HG02798 (cell line): Measurements from ENCODE around the gene BABAM2.

ENCODE experiments used
- ATAC-seq: cut with Tn5 transposase; IDR thresholded peaks from one replicate; pipeline ENCODE4 v1.9.1; 2021; ENCODE audit warnings: mild to moderate bottlenecking; ENCODE audit not compliant: unreplicated experiment, poor library complexity

Gene BABAM2

GRCh38 chr2:28345619-28346018, 455.1 kb downstream of the BABAM2 start:
- ATAC-seq, result no peak

- no peak for ATAC-seq
Measured at GRCh38 chr2:28346587-28346986, 456.1 kb downstream of the BABAM2 start.

DNA sequence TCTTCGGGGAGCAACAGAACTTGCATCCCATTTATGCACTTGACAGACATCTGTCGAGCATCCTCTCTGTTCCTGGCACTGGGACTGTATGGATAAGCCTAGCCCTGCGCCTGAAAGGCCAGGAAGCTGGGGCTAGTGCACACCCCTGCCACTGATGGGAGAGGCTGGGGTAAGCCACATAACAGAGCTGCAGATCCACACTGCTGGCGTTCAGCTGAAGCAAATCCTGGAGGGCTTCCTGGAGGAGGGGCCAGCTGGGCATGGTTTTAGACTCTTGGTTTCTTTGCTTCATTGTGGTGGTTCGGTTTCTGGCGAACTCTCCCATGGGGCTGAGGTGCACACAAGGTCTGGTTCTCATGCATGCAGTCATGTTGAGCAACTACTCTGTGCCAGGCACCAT, 456.7 kb downstream of the BABAM2 start:
- no peak for ATAC-seq

DNA sequence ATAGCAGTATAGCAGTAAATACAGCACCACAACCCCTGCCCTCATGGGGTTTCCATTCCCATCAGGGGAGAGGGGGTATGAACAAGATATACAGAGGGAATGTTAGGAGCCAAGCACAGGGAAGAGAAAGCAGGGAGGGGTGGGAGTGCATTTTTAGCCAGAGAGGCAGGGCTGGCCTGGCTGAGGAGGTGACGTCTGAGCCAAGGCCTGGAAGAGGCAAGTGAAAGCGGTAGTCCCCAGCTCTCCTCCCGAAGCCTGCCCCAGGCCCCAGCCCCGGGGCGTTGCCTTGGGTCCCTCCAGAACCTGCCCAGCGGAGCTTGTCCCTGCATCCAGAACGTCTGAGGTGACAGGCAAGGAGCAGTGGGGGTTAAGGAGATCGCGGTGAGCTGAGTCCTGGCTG, 457.1 kb downstream of the BABAM2 start:
- no peak for ATAC-seq

- ATAC-seq, result no peak
Measured at GRCh38 chr2:28348149-28348567, 457.6 kb downstream of the BABAM2 start.

GRCh38 chr2:28348921-28349320, 458.4 kb downstream of the BABAM2 start:
- ATAC-seq, result no peak

DNA sequence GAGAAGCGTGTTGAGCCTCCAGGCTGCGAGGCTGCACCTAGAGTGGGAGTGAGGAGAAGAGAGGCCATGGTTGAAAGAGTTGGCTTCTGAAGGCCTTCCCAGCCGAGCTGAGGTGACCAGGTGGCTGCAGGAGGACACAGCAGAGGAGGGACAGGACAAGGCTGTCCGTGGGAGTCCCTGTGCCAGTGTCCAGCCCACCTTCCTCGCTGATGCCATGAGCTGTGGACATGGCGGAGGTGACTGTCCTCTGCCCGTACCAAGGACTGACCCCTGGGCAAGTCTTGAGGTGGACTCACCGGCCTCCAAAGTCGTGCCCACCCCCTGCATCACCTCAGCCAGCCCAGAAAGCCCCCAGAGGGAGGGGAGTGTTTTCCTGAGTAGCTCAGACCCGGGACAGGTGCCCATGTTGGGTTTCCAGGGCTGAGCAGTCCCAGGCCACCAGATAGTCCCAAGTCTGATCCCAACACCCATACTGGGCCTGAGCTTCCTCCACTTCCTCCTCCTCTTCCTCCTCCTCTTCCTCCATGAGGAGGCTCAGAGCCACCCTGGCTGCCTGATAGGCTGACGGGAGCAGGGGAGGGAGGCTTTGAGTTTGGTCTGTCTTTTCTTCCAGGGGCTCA, 459.1 kb downstream of the BABAM2 start:
- ATAC-seq, result no peak

GRCh38 chr2:28350196-28350595, 459.7 kb downstream of the BABAM2 start:
- no peak for ATAC-seq

DNA sequence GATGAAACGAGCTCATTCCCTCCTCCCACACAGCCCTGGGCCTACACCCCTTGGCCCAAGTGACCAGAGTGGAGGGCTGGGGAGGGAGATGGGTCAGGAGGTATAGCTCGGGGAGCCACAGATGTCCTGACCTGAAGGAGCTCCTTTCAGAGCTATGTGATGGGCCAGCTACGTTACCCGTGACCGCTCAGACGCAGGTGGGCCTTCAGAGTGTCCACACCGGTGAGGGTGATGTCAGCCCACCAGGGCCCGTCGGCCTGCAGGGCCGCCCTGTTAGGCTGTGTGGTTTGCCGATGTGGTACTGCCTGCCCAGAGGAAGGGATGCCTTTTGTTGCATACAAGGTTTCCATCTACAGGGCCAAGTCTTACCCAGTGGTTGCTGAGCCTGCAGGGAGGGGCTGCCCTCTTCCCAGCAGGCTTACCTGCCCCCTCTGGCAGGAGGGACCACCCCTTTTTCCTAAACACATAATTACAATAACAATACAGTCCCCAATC, 460.3 kb downstream of the BABAM2 start:
- ATAC-seq, result no peak

DNA sequence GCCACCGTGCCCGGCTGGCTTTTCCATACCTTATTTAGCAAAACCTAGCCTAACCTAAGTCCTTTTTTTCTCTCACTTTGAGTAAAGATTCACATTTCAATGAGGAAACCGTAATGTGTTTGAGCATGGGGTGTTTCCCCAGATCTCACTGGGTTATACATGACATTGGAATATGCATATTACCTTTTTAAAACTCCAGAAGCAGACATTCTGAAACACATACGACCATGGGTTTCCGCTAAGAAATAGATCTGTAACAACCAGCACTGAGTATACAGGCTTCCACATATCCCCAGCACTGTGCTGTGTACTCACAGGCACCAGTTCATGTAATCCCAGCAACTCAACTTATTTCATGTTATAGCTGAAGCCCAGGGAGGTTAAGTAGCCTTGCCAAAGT, 461.1 kb downstream of the BABAM2 start:
- no peak for ATAC-seq

- ATAC-seq, result no peak
Measured at GRCh38 chr2:28352104-28352503, 461.6 kb downstream of the BABAM2 start.

DNA sequence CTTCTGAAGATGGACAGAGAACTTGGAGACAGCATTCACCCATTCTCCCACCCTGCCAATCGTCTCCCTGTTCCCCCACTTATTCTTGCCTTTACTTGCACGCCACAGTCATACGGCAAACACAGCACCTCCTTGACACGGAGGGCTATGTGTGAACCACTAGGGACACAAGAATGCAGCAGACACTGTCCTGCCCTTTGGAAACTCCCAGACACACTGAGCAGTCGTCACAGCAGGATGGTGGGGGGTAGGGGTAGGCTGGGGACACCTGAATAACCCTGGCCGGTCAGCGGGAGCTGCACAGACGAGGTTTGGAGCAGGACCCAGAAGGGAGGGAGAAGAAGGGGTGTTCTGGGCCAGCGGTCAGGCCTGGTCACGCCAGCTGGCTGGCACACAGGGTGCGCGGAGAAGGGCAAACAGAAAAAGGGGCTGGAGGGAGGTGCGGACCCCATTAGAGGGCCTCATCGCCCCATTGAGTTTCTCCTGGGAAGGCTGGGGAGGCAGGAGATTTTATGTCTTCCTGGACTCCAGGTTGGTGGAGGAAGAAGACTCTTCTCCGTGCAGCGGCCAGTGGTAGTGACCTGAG, 462.2 kb downstream of the BABAM2 start:
- no peak for ATAC-seq

DNA sequence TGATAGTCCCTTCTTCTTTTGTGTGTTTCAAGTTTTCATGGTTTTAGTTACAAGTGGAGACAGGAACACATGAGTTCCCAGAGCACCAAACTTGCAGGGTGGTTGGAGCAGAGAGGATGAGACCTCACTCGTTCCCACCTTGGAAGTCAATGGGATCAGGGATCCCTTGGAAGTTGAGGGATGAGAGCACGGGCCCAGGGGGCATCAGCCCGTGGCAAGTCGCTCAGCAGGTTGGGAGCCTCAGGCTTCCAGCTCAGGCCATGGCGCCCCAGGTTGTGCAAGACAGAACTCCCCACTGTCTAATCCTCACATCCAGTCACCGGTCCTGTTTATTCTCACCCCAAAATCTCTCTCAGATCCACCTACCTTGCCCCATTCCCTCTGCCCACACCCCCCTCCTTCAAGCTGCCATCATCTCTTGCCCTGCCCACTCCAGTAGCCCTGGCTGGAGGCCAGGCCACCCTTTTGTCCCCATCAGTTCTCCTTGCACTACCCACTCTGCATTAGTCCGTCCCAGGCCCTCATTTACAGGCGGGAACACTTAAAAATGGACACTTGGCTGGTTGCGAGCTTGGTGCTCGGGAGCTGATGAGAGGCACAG, 464.5 kb downstream of the BABAM2 start:
- no peak for ATAC-seq

DNA sequence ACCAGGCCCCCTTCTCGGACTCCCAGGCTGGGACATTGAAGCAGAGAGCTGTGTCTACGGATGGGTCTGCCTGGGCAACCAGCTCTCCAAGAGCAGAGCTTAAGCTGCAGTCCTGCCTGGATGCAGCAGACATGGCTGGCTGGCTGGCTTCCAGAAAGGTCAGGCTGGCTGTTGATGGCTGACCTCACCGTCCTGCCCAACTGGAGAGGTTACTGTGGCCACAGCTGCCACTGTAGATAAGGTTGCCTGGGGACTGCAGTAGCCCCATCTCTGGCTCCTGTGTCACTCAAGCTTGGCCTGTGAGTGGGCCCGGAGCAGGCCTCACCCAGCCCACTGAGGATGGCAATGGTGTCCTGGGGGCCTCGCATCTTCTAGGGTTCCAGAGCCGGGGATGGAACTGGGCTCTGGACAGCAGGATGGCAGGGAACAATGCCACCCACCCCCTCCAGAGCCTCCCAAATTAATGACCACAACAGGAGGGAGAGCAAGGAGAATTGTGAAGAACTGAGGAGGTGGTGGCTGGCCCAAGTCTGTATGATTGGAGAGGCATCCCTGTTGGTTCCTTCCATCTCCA, 465.1 kb downstream of the BABAM2 start:
- no peak for ATAC-seq

DNA sequence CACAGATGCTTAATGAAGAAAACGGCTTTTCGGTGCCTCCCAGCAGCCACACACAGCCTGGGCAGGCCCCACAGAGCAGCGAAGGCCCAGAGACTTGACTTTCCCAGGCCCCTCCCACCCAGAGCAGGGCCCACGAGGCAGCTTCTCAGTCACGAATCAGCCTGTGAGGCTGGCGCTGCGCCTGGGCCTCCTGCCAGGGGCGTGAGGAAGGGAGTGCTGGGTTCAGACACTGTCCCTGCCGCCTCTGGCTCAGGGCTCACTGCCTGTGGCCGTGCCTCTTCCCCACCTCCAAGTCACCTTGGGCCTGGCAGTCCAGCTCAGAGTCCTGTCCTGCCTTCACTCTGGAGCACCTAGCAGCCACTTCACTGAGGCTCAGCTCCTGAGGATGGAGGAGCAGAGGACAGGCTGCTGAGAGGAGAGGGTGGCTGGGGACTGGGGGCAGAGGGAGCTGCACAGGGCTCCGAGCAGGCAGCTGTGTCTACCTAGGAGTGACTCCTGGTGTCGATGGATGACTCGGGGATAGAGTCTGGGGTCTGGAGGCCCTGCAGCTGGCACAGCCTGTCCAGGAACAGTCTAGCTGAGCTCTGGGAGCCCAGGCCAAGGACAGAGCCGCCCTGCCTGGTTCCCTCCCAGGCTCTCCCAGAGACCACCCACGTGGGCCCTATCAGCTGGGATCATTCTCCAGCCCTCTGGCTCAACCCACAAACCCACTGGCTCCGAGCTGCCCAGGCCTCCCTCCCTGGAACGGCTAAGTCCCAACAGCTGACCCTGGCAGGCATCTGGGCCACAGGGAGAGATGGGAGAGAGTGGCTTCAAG, 465.8 kb downstream of the BABAM2 start:
- no peak for ATAC-seq

- ATAC-seq, result no peak
Measured at GRCh38 chr2:28357055-28357454, 466.5 kb downstream of the BABAM2 start.

DNA sequence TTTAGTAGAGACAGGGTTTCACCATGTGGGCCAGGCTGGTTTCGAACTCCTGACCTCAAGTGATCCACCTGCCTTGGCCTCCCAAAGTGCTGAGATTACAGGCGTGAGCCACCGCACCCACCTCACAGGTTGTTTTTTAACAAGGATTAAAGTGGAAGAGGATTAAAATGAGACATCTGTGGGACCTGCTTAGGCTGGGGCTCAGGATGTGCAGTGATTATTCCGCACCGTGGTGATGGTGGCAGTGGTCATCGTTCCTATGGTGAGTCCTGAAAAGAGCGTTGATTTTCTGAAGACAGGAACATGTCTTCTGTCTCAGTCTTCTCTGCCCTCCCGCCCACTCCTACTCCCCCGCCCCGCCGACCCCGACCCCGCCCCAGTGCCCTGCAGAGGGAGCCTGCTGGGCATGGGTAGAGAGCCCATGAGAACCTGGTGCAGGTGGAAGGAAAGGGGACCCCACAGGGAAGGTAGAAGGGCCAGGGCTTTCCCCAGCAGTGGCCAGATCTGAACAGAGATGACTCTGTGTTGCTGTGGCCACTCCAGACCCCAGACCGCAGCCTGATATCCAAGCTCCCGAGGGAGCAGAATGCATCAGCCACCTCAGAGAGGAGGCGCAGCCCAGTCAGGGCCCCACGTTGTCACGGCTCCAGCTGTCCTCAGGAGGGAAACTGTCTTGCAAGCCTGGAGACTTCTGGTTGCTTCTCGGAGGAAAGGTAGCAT, 467.6 kb downstream of the BABAM2 start:
- ATAC-seq, result no peak

DNA sequence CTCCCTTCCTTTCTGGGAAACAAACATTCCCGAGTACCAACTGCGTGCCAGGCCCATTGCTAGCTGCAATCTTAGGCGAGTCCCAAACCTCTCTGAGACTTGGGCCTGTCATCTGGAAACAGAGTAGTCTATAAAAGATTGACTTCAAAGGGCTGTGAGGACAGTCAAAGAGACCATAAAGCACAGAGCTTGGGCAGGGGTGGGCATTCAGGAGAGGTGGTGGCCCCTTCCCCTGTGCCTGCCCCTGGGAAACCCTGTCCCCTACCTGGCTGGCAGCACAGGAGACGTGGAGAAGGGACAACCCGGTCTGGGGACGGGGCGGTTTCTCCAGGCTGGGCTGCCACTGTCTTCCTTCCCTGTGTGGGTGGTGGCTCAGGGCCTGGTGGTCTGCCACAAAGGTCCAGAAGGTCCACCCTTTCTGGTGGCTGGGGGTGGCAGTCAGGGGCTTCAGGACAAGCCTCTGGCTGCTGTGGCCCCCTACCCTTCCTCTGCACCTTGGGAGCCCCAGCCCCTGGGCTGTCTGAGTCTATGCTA, 468.2 kb downstream of the BABAM2 start:
- ATAC-seq, result no peak

DNA sequence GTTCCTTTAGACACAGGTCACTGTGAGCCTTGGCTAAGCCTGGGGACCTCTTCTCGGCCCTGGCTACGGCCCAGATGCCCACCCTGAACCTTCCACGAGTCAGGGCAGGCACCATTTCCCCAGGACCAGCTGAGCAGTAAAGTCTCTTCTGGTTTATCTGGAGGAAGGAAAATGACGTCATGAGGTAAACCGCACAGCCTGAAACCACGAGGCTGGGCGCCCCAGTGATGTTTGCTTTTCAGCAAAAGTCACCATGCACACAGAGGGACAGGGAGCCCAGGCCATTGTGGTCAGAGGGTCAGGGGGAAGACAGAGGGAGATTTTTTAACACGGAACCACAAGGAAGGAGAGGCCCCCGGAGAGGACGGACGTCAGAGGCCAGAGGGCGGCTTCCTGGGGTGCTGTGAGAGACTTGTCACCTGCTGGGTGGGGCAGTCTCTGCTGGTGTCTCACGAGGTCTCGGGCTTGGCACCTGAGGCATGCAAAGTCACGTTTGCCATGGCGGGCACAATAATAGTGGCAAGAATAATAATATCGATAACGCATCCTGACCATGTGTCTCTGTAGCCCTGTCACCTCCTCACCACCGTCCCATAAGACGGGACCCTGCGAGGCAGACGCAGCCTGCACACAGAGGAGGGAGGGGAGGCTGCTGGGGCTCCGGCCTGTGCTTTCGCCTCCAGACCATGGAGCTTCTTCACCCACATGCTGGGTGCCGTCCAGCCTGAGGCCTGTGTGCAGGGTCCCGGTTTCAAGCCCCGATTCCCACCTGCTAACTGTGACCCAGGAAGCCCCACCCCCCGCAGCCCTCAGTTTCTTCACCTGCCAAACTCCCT, 468.9 kb downstream of the BABAM2 start:
- no peak for ATAC-seq
